ENCODE measurements around the gene MGAT5B. TPM values are rescaled to one million over a fixed set of nuclear protein-coding genes. Genes with fewer than 3 reads are reported as not detected.

MGAT5B gene
- total RNA-seq, 1 experiment from 2014 or later = 4.4 TPM

GRCh38 chr17:76927577-76927976 lies 59.4 kb downstream of the MGAT5B start:
- intact Hi-C loops (cut with micrococcal nuclease) = no loop called here

More at GRCh38 chr17:76927577-76927976, 59.4 kb downstream of the MGAT5B start:
- ChIA-PET RAD21 (ENCODE audit: low non-redundant PET in 1 of 2, low total read pairs in 2 of 2, uncharacterized antibody in 2 of 2, unreplicated experiment in 2 of 2) (no interaction called here), CTCF (no interaction called here), POLR2A (interaction anchor here (0.6 kb wide), 1 partner anchor 964 kb away, joined by 3 read pairs; no protein-coding TSS in a partner anchor)
- no peaks in the 10 kb centered on the region for H3K79me2 ChIP-seq (ENCODE audit: insufficient read depth, low read length)
- H3K4me1 ChIP-seq (ENCODE audit: control insufficient read depth in 1 of 2, insufficient read depth in 2 of 2, low read length in 2 of 2) = no peaks in the 10 kb centered on the region
- H3K4me3 ChIP-seq (replicated peaks in 1 of 2; ENCODE audit: low read depth in 1 of 2, low read length in 2 of 2) = no peak overlapping the region
- H3K36me3 ChIP-seq (ENCODE audit: control insufficient read depth in 1 of 2, insufficient read depth in 2 of 2, low read length in 2 of 2) = no peaks in the 10 kb centered on the region
- H3K4me2 ChIP-seq (ENCODE audit: low read length) = no peak overlapping the region
- no peak overlapping the region for H3K9ac ChIP-seq (ENCODE audit: low read length)
- TF ChIP-seq FOSL1 (IDR thresholded peaks at IDR 0.05; ENCODE audit: low read depth) (no peak), ZBTB33 (IDR thresholded peaks at IDR 0.05; ENCODE audit: extremely low read depth, insufficient replicate concordance, low read length) (no peak), ZFX (IDR thresholded peaks at IDR 0.05) (no peak), ZNF274 (IDR thresholded peaks at IDR 0.05; ENCODE audit: low read depth, low read length) (no peak), POLR2AphosphoS5 (IDR thresholded peaks at IDR 0.05; ENCODE audit: low read depth, low read length) (no peak), EGR1 (IDR thresholded peaks at IDR 0.05; ENCODE audit: low read depth) (no peak), SRF (IDR thresholded peaks at IDR 0.05; ENCODE audit: low read depth) (no peak), EZH2 (IDR thresholded peaks at IDR 0.05) (no peak), JUND (IDR thresholded peaks at IDR 0.05) (no peak)
- TF ChIP-seq, protein P1, sequence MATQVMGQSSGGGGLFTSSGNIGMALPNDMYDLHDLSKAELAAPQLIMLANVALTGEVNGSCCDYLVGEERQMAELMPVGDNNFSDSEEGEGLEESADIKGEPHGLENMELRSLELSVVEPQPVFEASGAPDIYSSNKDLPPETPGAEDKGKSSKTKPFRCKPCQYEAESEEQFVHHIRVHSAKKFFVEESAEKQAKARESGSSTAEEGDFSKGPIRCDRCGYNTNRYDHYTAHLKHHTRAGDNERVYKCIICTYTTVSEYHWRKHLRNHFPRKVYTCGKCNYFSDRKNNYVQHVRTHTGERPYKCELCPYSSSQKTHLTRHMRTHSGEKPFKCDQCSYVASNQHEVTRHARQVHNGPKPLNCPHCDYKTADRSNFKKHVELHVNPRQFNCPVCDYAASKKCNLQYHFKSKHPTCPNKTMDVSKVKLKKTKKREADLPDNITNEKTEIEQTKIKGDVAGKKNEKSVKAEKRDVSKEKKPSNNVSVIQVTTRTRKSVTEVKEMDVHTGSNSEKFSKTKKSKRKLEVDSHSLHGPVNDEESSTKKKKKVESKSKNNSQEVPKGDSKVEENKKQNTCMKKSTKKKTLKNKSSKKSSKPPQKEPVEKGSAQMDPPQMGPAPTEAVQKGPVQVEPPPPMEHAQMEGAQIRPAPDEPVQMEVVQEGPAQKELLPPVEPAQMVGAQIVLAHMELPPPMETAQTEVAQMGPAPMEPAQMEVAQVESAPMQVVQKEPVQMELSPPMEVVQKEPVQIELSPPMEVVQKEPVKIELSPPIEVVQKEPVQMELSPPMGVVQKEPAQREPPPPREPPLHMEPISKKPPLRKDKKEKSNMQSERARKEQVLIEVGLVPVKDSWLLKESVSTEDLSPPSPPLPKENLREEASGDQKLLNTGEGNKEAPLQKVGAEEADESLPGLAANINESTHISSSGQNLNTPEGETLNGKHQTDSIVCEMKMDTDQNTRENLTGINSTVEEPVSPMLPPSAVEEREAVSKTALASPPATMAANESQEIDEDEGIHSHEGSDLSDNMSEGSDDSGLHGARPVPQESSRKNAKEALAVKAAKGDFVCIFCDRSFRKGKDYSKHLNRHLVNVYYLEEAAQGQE (IDR thresholded peaks at IDR 0.05; ENCODE audit: low read depth) = no peak
- H4K20me1 ChIP-seq (ENCODE audit: insufficient read depth) = no peaks in the 10 kb centered on the region
- no peak for DNase-seq (ENCODE audit: low read depth, low spot score)
- BruUV-seq (replicated peaks) = no TSS peak
- H3K9me3 ChIP-seq (ENCODE audit: control insufficient read depth in 1 of 2, insufficient read depth in 1 of 2, low read depth in 1 of 2, low read length in 2 of 2) = no peaks in the 10 kb centered on the region
- 0 out of 2 replicates have a peak, but pooled peaks cover 6% of the 10 kb centered on the region for H3K27me3 ChIP-seq (ENCODE audit: insufficient read depth, low read length)
- H3K27ac ChIP-seq (ENCODE audit: low read depth, low read length) = no peak overlapping the region
- ATAC-seq = no peak
- H3K9me2 ChIP-seq (ENCODE audit: insufficient read depth) = no peaks in the 10 kb centered on the region
- H2AFZ ChIP-seq (ENCODE audit: low read depth, low read length, poor library complexity, severe bottlenecking) = no peak overlapping the region
